Tibial nerve (tissue), 4 donors: Measurements from ENCODE around the gene MOGAT1. TPM values are rescaled to one million over a fixed set of nuclear protein-coding genes. Genes with fewer than 3 reads are reported as not detected.

ENCODE experiments used
- DNase-seq, 2 donors: peaks; one replicate each; pipeline ENCODE4 v3.0.0-alpha.2; 2019; ENCODE audit warnings: low spot score in 2 of 2
- H3K27ac ChIP-seq, 4 donors: fragments of 200-600 bp; sonication (generic) in 3 of 4; one replicate each; pipeline ENCODE4 v1.5.1; 2017 to 2019; ENCODE audit warnings: mild to moderate bottlenecking in 1 of 4
- H3K27me3 ChIP-seq, 2 donors: fragments of 200-600 bp; sonication (generic) in 1 of 2; one replicate each; pipeline versions ENCODE4 v1.5.1 to v1.6.0; 2017 to 2019
- H3K36me3 ChIP-seq, 3 donors: fragments of 200-600 bp; sonication (generic); one replicate each; pipeline ENCODE4 v1.5.1; 2018 to 2019
- H3K4me1 ChIP-seq, 4 donors: fragments of 200-600 bp; sonication (generic) in 3 of 4; one replicate each; pipeline ENCODE4 v1.5.1; 2017 to 2019
- H3K4me3 ChIP-seq, 4 donors: fragments of 200-600 bp; sonication (generic) in 3 of 4; one replicate each; pipeline ENCODE4 v1.5.1; 2017 to 2019; ENCODE audit warnings: mild to moderate bottlenecking in 1 of 4, moderate library complexity in 1 of 4
- H3K9me3 ChIP-seq, 4 donors: fragments of 200-600 bp; sonication (generic) in 3 of 4; one replicate each; pipeline ENCODE4 v1.5.1; 2017 to 2019
- EP300 ChIP-seq, 2 donors: sonication (generic); formaldehyde crosslinking; IDR thresholded peaks; one replicate each; pipeline ENCODE4 v1.6.1; 2017; ENCODE audit warnings: antibody characterized with exemption in 2 of 2, mild to moderate bottlenecking in 1 of 2
- POLR2A ChIP-seq, 2 donors: fragments of 450-650 bp; IDR thresholded peaks; one replicate each; pipeline ENCODE4 v1.6.1; 2017; ENCODE audit warnings: antibody characterized with exemption in 2 of 2, mild to moderate bottlenecking in 2 of 2, moderate library complexity in 2 of 2
- WGBS, 2 donors: methylation state at CpG; one replicate each; pipeline ENCODE4 v1.1.5; 2018; 5-methylcytosine and 5-hydroxymethylcytosine counted together
- total RNA-seq, 4 donors: library from RNA; depleted of rRNA; stranded (reverse); fragments of >200 nt; gene quantifications; one replicate each; pipeline ENCODE4 v1.1.0, GENCODE V29; 2016
- TF ChIP-seq, protein P1 (sequence below), 5 experiments: fragments of 200-600 bp in 3 of 5; fragments of 450-650 bp in 2 of 5; sonication (generic) in 3 of 5; IDR thresholded peaks; one replicate each; pipeline ENCODE4 v1.5.1; 2016 to 2019; ENCODE audit warnings: antibody characterized with exemption in 5 of 5, mild to moderate bottlenecking in 3 of 5, moderate library complexity in 2 of 5

Gene MOGAT1
- total RNA-seq, 4 donors from 2014 or later, result not detected

DNA sequence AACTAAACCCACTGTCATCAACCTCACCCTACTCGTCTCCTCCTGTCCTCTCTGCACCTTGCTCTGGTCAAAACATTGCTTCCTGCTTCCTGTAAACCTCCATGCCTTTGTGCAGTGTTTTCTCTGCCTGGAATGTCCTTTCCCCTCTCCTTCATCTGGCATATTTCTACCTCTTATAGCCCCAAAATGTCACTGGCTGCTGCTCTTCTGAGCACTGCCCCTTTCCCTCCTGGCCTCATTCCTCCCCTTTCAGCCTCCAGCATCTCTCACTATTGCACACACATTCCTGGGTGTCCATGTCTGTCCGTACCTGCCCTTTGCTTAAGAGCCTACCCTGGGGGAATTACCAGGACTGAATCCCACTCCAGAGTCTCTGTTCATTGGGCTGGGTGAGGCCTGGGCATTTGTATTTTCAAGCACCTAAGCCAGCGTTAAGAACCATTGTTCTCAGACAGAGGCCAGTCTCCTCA lies 84.9 kb downstream of the MOGAT1 start:
- Histone ChIP-seq H3K27me3 (no peaks in the 10 kb centered on the region), H3K9me3 (no peaks in the 10 kb centered on the region), H3K4me3 (no peak overlapping the region), H3K4me1 (peaks cover 0 to 8% (median 0%) of the 10 kb centered on the region in 4 donors), H3K36me3 (no peaks in the 10 kb centered on the region), H3K27ac (no peak overlapping the region)
- TF ChIP-seq EP300 (IDR thresholded peaks at IDR 0.05) (no peak), POLR2A (IDR thresholded peaks at IDR 0.05) (no peak)
- TF ChIP-seq, protein P1, sequence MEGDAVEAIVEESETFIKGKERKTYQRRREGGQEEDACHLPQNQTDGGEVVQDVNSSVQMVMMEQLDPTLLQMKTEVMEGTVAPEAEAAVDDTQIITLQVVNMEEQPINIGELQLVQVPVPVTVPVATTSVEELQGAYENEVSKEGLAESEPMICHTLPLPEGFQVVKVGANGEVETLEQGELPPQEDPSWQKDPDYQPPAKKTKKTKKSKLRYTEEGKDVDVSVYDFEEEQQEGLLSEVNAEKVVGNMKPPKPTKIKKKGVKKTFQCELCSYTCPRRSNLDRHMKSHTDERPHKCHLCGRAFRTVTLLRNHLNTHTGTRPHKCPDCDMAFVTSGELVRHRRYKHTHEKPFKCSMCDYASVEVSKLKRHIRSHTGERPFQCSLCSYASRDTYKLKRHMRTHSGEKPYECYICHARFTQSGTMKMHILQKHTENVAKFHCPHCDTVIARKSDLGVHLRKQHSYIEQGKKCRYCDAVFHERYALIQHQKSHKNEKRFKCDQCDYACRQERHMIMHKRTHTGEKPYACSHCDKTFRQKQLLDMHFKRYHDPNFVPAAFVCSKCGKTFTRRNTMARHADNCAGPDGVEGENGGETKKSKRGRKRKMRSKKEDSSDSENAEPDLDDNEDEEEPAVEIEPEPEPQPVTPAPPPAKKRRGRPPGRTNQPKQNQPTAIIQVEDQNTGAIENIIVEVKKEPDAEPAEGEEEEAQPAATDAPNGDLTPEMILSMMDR (IDR thresholded peaks at IDR 0.05), result no peak
- WGBS, 2 donors, result 59 to 69% methylated on average over 3 of the region's 3 CpGs
- DNase-seq, result no peak

DNA sequence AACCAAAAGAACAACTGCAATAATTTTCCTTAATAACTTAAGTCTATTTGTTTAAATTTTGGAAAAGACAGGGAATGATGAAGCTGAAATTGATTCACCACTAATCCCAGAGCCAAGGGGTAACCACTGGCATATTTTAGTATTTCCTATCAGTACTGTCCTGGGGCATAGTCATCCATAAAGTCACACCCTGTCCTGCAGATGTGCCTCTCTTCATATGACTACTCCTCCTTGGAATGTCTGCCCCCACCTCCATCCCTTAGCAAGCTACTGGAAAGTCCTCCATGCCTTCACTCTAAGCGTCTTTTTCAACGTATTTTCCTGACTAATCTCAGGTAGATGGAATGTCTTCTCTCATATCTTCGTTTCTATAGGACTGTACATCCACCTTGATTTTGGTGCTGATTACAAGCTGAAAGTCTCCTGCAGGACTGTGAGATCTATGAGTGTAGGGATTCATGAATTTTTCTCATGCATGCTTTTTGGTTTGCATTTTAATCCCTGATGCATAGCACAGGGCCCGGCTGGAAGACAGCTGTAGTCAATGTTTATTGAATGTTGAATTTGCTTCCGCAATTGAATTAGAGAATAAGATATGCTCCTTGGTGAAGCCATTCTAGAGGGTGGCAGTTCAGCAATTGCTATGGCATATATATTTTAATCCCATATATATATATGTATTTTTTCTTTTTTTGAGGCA lies 85.6 kb downstream of the MOGAT1 start:
- Histone ChIP-seq H3K27ac (no peak overlapping the region), H3K36me3 (no peaks in the 10 kb centered on the region), H3K4me1 (peaks cover 0 to 8% (median 0%) of the 10 kb centered on the region in 4 donors), H3K27me3 (no peaks in the 10 kb centered on the region), H3K4me3 (no peak overlapping the region), H3K9me3 (no peaks in the 10 kb centered on the region)
- 65 to 69% methylated on average over 5 of the region's 5 CpGs for WGBS, 2 donors
- DNase-seq, result no peak
- TF ChIP-seq EP300 (IDR thresholded peaks at IDR 0.05) (no peak), POLR2A (IDR thresholded peaks at IDR 0.05) (no peak)
- TF ChIP-seq, protein P1 (IDR thresholded peaks at IDR 0.05), result no peak

Other genes starting within 250 kb of the MOGAT1 start
- gene SGPP2, start 247.1 kb upstream of the MOGAT1 start, total RNA-seq, result not detected
- 10 to 100 TPM; 12.3 to 16.8 (median 13.9) TPM for gene FARSB, start 15.6 kb upstream of the MOGAT1 start, total RNA-seq
- gene ACSL3, start 189.4 kb downstream of the MOGAT1 start, total RNA-seq, result 10 to 100 TPM; 38.4 to 57.3 (median 53.5) TPM